Measurements from ENCODE around the gene LGALS9C. TPM values are rescaled to one million over a fixed set of nuclear protein-coding genes. Genes with fewer than 3 reads are reported as not detected.
"Not testable (repeated sequence)": the region's sequence is repeated elsewhere in the genome, so short reads cannot be mapped to it uniquely, and the experiment has no call there.

LGALS9C gene
- 1 to 10 TPM; 2.6 to 3.7 TPM for total RNA-seq

GRCh38 chr17:18476508-18477308, at the start of gene LGALS9C:
Gene LGALS9C (plus strand): TSS chr17:18476789. CDS start chr17:18476855, 66 bp downstream.
- peak; percentile 43 for DNase-seq
- H3K27me3 Mint-ChIP-seq (ENCODE audit: low read depth); CTCF ChIA-PET; POLR2A ChIA-PET; H3K4me1 Mint-ChIP-seq (ENCODE audit: low read depth); H3K36me3 Mint-ChIP-seq (ENCODE audit: low read depth); H3K9me3 Mint-ChIP-seq (ENCODE audit: insufficient read depth): not testable (repeated sequence)
- peak within 1 kb of the TSS; percentile 54 for H3K4me3 Mint-ChIP-seq
- peak within 1 kb of the TSS; percentile 75 for H3K27ac Mint-ChIP-seq
- peak; percentile 80 for ATAC-seq

- H3K27me3 Mint-ChIP-seq (ENCODE audit: low read depth); H3K36me3 Mint-ChIP-seq (ENCODE audit: low read depth); POLR2A ChIA-PET; ATAC-seq; CTCF ChIA-PET; DNase-seq; H3K4me1 Mint-ChIP-seq (ENCODE audit: low read depth); H3K9me3 Mint-ChIP-seq (ENCODE audit: insufficient read depth); H3K4me3 Mint-ChIP-seq; H3K27ac Mint-ChIP-seq: not testable (repeated sequence)
These were observed 44.4 kb upstream of the LGALS9C start for GRCh38 chr17:18432206-18432605.

GRCh38 chr17:18439465-18439870, 37.1 kb upstream of the LGALS9C start:
- H3K36me3 Mint-ChIP-seq (ENCODE audit: low read depth); DNase-seq; CTCF ChIA-PET; H3K4me3 Mint-ChIP-seq; ATAC-seq; H3K27me3 Mint-ChIP-seq (ENCODE audit: low read depth); H3K4me1 Mint-ChIP-seq (ENCODE audit: low read depth); H3K27ac Mint-ChIP-seq; POLR2A ChIA-PET; H3K9me3 Mint-ChIP-seq (ENCODE audit: insufficient read depth): not testable (repeated sequence)

GRCh38 chr17:18442093-18442492, 34.5 kb upstream of the LGALS9C start:
- H3K4me3 Mint-ChIP-seq; POLR2A ChIA-PET; H3K4me1 Mint-ChIP-seq (ENCODE audit: low read depth); H3K9me3 Mint-ChIP-seq (ENCODE audit: insufficient read depth); H3K36me3 Mint-ChIP-seq (ENCODE audit: low read depth); H3K27ac Mint-ChIP-seq; CTCF ChIA-PET; H3K27me3 Mint-ChIP-seq (ENCODE audit: low read depth): not testable (repeated sequence)
- peak; percentile 61 for ATAC-seq
- peak; percentile 64 for DNase-seq

GRCh38 chr17:18442532-18442931, 34.1 kb upstream of the LGALS9C start:
- H3K4me1 Mint-ChIP-seq (ENCODE audit: low read depth); H3K4me3 Mint-ChIP-seq; H3K36me3 Mint-ChIP-seq (ENCODE audit: low read depth); CTCF ChIA-PET; H3K27ac Mint-ChIP-seq; DNase-seq; ATAC-seq; H3K9me3 Mint-ChIP-seq (ENCODE audit: insufficient read depth); POLR2A ChIA-PET; H3K27me3 Mint-ChIP-seq (ENCODE audit: low read depth): not testable (repeated sequence)

- H3K9me3 Mint-ChIP-seq (ENCODE audit: insufficient read depth); H3K27ac Mint-ChIP-seq; POLR2A ChIA-PET; H3K27me3 Mint-ChIP-seq (ENCODE audit: low read depth); ATAC-seq; CTCF ChIA-PET; H3K36me3 Mint-ChIP-seq (ENCODE audit: low read depth); H3K4me3 Mint-ChIP-seq; H3K4me1 Mint-ChIP-seq (ENCODE audit: low read depth); DNase-seq: not testable (repeated sequence)
These were observed 28.9 kb upstream of the LGALS9C start for GRCh38 chr17:18447476-18448205.

- H3K9me3 Mint-ChIP-seq (ENCODE audit: insufficient read depth); POLR2A ChIA-PET; H3K4me1 Mint-ChIP-seq (ENCODE audit: low read depth); H3K27me3 Mint-ChIP-seq (ENCODE audit: low read depth); H3K36me3 Mint-ChIP-seq (ENCODE audit: low read depth); ATAC-seq; CTCF ChIA-PET; DNase-seq; H3K27ac Mint-ChIP-seq; H3K4me3 Mint-ChIP-seq: not testable (repeated sequence)
These were observed 28.3 kb upstream of the LGALS9C start for GRCh38 chr17:18448311-18448710.

GRCh38 chr17:18449833-18450232, 26.8 kb upstream of the LGALS9C start:
- CTCF ChIA-PET; H3K27me3 Mint-ChIP-seq (ENCODE audit: low read depth); H3K9me3 Mint-ChIP-seq (ENCODE audit: insufficient read depth); POLR2A ChIA-PET; ATAC-seq; H3K4me1 Mint-ChIP-seq (ENCODE audit: low read depth); H3K27ac Mint-ChIP-seq; H3K4me3 Mint-ChIP-seq; DNase-seq; H3K36me3 Mint-ChIP-seq (ENCODE audit: low read depth): not testable (repeated sequence)

- H3K27me3 Mint-ChIP-seq (ENCODE audit: low read depth); CTCF ChIA-PET; POLR2A ChIA-PET; H3K9me3 Mint-ChIP-seq (ENCODE audit: insufficient read depth); H3K4me3 Mint-ChIP-seq; DNase-seq; H3K4me1 Mint-ChIP-seq (ENCODE audit: low read depth); ATAC-seq; H3K27ac Mint-ChIP-seq; H3K36me3 Mint-ChIP-seq (ENCODE audit: low read depth): not testable (repeated sequence)
These were observed 25.6 kb upstream of the LGALS9C start for GRCh38 chr17:18450998-18451397.

GRCh38 chr17:18451969-18452368, 24.6 kb upstream of the LGALS9C start:
- DNase-seq; H3K4me1 Mint-ChIP-seq (ENCODE audit: low read depth); H3K9me3 Mint-ChIP-seq (ENCODE audit: insufficient read depth); POLR2A ChIA-PET; H3K27ac Mint-ChIP-seq; H3K36me3 Mint-ChIP-seq (ENCODE audit: low read depth); H3K4me3 Mint-ChIP-seq; CTCF ChIA-PET; ATAC-seq; H3K27me3 Mint-ChIP-seq (ENCODE audit: low read depth): not testable (repeated sequence)

GRCh38 chr17:18459035-18459434, 17.6 kb upstream of the LGALS9C start:
- H3K36me3 Mint-ChIP-seq (ENCODE audit: low read depth); POLR2A ChIA-PET; H3K4me3 Mint-ChIP-seq; H3K9me3 Mint-ChIP-seq (ENCODE audit: insufficient read depth); DNase-seq; H3K27ac Mint-ChIP-seq; H3K4me1 Mint-ChIP-seq (ENCODE audit: low read depth); ATAC-seq; CTCF ChIA-PET: not testable (repeated sequence)
- peaks cover 10% of the 10 kb centered on the region for H3K27me3 Mint-ChIP-seq (ENCODE audit: low read depth)

GRCh38 chr17:18463831-18464502, 12.6 kb upstream of the LGALS9C start:
- H3K27me3 Mint-ChIP-seq (ENCODE audit: low read depth); H3K9me3 Mint-ChIP-seq (ENCODE audit: insufficient read depth); POLR2A ChIA-PET; H3K36me3 Mint-ChIP-seq (ENCODE audit: low read depth); ATAC-seq; H3K27ac Mint-ChIP-seq; CTCF ChIA-PET; H3K4me3 Mint-ChIP-seq; DNase-seq; H3K4me1 Mint-ChIP-seq (ENCODE audit: low read depth): not testable (repeated sequence)

Data from activated CD8-positive, alpha-beta T cell treated with anti-CD3 and anti-CD28 coated beads, Interleukin-2, amount 10 ng/mL, durations not matched to agents 7 days and 5 days (primary cell).